ENCODE measurements around the gene CCDC187. TPM values are rescaled to one million over a fixed set of nuclear protein-coding genes. Genes with fewer than 3 reads are reported as not detected.
A peak's percentile ranks its signal among the peaks of the same experiment; 100 is the strongest.

CCDC187 gene
- total and polyA plus RNA-seq, 2 of the 13 experiments (the other 11 are each of a cell fraction or from before 2014, with no cell fraction given) = 0.03 to 0.13 TPM

DNA sequence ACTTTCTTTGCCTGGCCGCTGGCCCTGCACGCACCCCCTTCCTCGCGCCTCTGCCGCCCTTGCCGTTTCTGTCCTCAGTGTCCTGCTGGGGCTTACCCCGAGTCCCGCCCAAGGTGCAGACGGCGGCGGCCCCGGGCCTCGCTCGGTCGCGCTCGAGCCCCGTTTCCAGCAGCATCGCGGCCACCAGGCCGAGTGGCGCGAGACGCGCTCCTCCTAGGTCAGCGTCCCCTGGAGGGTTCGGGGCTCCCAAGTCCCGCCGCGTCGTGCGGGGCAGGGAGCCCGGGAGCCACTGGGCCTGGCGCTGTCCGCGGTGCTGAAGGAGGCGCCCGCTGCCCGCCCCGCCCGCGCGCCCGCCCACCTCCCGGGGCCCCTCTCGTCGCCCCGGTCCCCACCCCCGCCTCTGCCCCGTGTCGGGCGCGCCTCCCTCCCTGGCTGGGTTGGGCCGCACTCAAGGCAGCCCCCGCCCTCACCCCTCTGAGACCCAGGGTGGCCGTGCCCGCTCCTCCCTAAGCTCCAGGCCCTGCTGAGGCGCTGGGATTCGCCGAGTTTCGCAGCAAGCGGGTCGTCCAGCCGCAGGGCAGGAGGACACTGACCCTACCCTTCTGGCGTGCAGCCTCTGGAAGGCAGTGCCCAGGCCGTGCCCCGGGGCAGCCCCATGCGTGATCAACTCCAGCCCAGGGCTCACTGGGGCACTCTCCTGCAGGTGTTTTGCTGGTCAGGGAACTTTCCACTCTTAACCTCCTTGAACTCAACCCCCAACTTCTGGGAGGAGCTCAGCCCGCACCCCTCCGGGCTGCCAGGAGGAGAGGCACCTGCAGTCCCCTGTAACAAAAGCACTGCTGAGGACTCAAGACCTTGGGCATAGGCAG lies 98.8 kb downstream of the CCDC187 start, which contains the start of gene LHX3 (continued):
- 0 out of 2 replicates have a peak, but pooled peaks have one; percentile 21 for TF ChIP-seq ZNF331 (CRISPR knock-in tag; IDR thresholded peaks at IDR 0.05)
- TF ChIP-seq, protein P1, sequence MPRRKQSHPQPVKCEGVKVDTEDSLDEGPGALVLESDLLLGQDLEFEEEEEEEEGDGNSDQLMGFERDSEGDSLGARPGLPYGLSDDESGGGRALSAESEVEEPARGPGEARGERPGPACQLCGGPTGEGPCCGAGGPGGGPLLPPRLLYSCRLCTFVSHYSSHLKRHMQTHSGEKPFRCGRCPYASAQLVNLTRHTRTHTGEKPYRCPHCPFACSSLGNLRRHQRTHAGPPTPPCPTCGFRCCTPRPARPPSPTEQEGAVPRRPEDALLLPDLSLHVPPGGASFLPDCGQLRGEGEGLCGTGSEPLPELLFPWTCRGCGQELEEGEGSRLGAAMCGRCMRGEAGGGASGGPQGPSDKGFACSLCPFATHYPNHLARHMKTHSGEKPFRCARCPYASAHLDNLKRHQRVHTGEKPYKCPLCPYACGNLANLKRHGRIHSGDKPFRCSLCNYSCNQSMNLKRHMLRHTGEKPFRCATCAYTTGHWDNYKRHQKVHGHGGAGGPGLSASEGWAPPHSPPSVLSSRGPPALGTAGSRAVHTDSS (CRISPR knock-in tag; conservative IDR thresholded peaks at IDR 0.05) = no peak
- TF ChIP-seq, protein P2, sequence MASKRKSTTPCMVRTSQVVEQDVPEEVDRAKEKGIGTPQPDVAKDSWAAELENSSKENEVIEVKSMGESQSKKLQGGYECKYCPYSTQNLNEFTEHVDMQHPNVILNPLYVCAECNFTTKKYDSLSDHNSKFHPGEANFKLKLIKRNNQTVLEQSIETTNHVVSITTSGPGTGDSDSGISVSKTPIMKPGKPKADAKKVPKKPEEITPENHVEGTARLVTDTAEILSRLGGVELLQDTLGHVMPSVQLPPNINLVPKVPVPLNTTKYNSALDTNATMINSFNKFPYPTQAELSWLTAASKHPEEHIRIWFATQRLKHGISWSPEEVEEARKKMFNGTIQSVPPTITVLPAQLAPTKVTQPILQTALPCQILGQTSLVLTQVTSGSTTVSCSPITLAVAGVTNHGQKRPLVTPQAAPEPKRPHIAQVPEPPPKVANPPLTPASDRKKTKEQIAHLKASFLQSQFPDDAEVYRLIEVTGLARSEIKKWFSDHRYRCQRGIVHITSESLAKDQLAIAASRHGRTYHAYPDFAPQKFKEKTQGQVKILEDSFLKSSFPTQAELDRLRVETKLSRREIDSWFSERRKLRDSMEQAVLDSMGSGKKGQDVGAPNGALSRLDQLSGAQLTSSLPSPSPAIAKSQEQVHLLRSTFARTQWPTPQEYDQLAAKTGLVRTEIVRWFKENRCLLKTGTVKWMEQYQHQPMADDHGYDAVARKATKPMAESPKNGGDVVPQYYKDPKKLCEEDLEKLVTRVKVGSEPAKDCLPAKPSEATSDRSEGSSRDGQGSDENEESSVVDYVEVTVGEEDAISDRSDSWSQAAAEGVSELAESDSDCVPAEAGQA (IDR thresholded peaks at IDR 0.05; ENCODE audit: low read depth) = no peak
- TF ChIP-seq, protein P2 (CRISPR knock-in tag; IDR thresholded peaks at IDR 0.05; ENCODE audit: borderline replicate concordance) = peak; percentile 76; the same call in 1 of the 2 replicates
- no peak for TF ChIP-seq ARNT (IDR thresholded peaks at IDR 0.05)
- no peak for TF ChIP-seq POLR2AphosphoS2 (IDR thresholded peaks at IDR 0.05; ENCODE audit: low read depth, low read length)
- no peak for TF ChIP-seq HNF4G (IDR thresholded peaks at IDR 0.05; ENCODE audit: borderline replicate concordance, low read depth, low read length)
- TF ChIP-seq HNF4G (CRISPR knock-in tag; IDR thresholded peaks at IDR 0.05; ENCODE audit: borderline replicate concordance, low read depth) = no peak
- no peak for TF ChIP-seq ARNTL (CRISPR knock-in tag; IDR thresholded peaks at IDR 0.05)
- TF ChIP-seq GATA4 (IDR thresholded peaks at IDR 0.05; ENCODE audit: borderline replicate concordance, low read depth) = no peak
- TF ChIP-seq, protein P3, sequence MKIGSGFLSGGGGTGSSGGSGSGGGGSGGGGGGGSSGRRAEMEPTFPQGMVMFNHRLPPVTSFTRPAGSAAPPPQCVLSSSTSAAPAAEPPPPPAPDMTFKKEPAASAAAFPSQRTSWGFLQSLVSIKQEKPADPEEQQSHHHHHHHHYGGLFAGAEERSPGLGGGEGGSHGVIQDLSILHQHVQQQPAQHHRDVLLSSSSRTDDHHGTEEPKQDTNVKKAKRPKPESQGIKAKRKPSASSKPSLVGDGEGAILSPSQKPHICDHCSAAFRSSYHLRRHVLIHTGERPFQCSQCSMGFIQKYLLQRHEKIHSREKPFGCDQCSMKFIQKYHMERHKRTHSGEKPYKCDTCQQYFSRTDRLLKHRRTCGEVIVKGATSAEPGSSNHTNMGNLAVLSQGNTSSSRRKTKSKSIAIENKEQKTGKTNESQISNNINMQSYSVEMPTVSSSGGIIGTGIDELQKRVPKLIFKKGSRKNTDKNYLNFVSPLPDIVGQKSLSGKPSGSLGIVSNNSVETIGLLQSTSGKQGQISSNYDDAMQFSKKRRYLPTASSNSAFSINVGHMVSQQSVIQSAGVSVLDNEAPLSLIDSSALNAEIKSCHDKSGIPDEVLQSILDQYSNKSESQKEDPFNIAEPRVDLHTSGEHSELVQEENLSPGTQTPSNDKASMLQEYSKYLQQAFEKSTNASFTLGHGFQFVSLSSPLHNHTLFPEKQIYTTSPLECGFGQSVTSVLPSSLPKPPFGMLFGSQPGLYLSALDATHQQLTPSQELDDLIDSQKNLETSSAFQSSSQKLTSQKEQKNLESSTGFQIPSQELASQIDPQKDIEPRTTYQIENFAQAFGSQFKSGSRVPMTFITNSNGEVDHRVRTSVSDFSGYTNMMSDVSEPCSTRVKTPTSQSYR (CRISPR knock-in tag; IDR thresholded peaks at IDR 0.05; ENCODE audit: borderline replicate concordance) = no peak
- TF ChIP-seq MXI1 (IDR thresholded peaks at IDR 0.05; ENCODE audit: borderline replicate concordance, low read depth, low read length) = no peak
- TF ChIP-seq RBM22 (optimal IDR thresholded peaks at IDR 0.05; ENCODE audit: low read length) = no peak
- TF ChIP-seq, protein P4, sequence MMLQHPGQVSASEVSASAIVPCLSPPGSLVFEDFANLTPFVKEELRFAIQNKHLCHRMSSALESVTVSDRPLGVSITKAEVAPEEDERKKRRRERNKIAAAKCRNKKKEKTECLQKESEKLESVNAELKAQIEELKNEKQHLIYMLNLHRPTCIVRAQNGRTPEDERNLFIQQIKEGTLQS (CRISPR knock-in tag; IDR thresholded peaks at IDR 0.05) = peak; percentile 40; the same call in 1 of the 2 replicates
- no peak for TF ChIP-seq FOXP1 (IDR thresholded peaks at IDR 0.05)
- TF ChIP-seq FOXP1 (CRISPR knock-in tag; IDR thresholded peaks at IDR 0.05) = no peak
- no peak for TF ChIP-seq ZNF776 (CRISPR knock-in tag; IDR thresholded peaks at IDR 0.05)
- TF ChIP-seq CHCHD3 (CRISPR knock-in tag; IDR thresholded peaks at IDR 0.05) = no peak
- TF ChIP-seq ZNF780A (CRISPR knock-in tag; IDR thresholded peaks at IDR 0.05) = no peak
